H4 (cell line): ENCODE results near the gene CDC42EP1. TPM values are rescaled to one million over a fixed set of nuclear protein-coding genes. Genes with fewer than 3 reads are reported as not detected.
A peak's percentile ranks its signal among the peaks of the same experiment; 100 is the strongest.

Experiments
- DNase-seq: peaks from one replicate; pipeline ENCODE4 v3.0.0-alpha.2; 2015; ENCODE audit warnings: low spot score
- total RNA-seq: library from RNA; depleted of rRNA; stranded (reverse); fragments of >200 nt; shearing (Covaris generic); gene quantifications from 2 replicates; pipeline ENCODE4 v1.2.3, GENCODE V29; 2014

CDC42EP1 gene
- total RNA-seq, 1 experiment from 2014 or later = 9.5 TPM

DNA sequence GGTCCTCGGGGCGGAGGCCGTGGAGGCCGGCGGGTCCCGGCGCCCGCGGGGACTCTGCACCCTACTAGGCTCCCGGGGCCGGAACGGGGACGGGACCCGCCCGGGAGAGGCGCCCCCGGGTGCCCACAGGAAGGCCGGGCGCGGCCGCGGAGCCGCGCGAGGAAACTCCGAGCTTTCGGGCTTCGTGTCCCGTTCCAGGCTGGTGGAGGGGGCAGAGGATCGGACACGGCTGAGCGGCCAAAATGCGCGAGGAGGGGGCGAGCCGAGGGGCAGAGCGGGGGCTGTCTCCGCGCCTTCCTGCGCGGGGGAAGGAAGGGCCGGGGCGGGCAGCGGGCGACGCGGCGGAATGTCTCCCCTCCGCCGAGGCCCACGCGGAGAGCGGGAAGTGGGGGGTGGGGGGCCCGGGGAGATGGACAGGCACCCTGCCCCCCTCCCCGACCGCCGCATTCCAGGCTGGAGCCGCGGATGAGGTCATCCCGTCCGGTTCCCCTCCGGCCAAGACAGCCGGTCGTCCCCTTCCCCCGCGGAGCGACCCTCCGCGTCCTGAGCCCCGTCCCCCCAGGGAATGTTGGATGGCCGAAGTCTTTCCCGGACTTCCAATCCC is 430 bp downstream of the CDC42EP1 start:
- DNase-seq = no peak

DNA sequence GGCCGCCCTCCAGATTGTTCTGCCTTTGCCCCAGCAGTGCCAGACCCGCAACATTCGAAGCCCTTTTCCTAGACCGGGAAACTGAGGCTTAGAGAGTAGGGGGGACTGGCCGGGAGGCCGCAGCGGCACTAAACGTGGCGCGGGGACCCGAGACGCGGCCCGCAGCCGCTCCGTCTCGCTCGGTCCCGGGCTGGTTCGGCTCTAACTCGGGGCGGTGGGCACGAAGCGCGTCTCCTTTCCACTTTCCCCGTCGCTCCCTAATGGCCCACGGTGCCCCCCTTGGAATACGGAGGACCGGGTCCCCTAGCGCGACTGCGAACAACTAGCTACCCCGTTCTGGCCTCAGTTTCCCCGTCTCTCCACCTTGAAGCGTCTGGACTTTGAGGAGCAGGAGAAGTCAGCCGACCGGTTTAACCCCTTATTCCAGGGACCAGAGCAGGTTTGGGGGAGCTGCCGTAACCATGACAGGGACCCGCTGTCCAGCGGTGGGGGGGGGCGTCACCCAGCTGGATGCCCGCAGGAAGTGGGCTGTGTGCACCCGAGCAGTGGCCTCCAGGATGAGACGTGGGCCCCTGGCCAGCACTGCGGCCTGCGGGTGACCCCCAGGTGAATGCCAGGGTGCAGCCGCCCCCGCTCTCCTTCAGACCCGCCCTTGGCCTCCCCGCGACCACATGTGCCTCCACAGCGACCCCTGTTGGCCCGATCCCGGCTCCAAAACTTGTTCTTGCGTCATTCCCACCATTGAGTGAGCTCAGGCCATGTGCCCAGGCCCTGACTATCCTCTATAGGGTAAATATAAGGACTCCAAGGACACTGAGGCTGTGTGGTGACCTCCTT is 1.1 kb downstream of the CDC42EP1 start:
- DNase-seq = peak; percentile 72

DNA sequence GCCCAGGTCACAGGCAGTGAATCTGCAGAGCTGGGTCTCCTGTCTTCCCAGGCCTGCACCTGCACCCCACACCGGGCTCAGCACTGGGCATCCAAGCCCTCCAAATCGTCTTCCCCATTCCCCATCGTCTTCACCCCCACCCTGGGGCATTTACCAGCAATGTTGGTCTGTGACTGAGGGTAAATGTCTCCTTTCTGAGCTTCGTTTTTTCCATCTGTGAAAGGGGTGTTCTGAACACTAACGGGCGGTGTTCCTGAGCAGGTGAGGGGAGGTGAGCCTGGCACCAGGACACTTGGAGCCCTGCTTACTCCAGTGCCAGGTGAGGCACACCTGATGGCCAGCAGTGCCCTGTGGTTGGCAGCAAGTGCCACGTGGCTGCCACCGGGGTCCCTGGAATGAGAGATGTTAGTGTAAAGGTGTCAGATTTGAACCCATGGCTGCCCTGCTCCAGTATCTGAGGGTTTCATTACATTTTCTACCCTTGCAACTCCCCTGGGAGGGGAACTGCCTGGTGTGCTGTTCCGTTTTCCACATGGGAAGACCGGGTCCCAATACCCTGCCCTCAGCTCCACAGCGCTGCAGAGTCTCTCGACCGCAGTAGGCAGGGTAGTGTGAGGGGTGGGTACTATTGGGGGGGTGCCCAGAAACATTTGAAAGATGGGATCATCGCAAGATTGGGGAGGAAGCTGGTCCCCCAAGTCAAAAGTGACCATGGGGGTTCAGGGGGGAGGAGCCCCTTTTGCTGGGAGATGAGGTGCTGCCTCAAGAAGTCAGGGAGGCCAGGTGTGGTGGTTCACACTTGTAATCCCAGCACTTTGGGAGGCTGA is 2.0 kb downstream of the CDC42EP1 start:
- DNase-seq = no peak

DNA sequence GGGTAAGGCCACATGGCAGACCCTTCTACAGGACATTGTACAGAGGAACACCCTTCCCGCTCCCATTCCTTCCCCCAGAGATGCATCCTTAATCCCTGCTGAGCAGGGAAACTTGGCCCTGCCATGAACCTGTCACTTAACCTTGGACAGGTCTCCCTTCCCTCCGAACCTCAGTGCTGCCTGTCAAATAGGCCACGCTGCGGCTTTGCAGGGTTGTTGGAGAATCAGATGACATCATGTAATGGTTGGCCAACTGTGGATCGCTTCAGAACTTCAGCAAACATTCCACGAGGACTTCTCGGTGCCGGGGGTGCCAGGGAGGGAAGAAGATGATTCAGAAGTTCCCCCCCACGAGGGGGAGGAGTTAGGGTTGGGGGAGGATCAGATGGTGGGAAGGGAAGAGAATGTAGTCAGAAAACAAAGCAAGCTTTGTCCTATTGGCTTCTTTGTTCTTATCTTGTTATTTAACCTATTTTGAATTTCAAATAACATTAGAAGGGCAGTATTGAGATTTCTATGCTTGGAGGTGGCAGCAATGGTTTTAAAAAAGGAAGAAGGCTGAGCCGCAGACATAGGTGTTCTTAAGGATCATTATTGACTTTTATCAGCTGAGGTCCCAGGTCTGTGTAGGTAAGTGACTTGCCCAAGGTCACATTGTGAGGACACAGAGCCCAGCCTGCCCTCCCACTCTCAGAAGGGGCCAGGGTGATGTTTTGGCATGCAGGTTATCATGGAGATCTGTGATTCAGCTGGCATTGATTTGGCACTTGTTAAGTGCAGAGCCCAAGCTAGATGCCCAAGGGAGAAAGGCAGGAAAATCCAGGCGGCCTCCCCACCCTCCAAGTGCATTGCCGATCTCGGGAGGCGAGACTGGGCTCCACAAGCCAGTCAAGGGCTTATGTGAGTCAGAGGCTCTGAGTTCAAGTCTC is 3.1 kb downstream of the CDC42EP1 start:
- peak; percentile 65 for DNase-seq

DNA sequence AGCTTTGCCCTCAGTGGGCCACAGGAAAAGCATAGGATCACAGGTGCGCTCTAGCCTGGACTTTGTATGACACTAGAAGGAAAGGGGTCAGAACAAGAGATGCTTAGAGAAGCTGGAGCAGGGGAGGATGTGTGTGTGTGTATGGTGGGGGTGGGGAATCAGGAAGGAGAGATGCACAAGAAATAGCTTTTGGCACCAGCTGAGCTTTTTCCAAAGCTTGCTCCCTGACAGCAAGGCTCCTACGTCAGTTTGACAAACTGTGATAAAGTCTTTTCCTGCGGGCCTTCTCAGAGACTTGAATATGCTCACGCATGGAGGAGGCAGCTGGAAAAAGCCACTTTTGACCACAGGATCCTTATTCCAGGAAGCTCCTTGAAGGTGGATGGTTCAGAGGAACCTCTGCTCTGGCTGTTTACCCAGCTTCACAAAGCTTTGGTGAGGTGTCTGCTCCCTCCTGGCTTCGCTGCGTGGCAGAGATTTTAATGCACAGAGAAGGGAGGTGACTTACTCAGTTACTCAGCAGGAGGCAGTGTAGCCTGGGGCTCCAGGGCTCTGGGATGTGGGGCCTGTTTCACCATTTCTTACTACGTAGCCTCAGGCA is 3.9 kb downstream of the CDC42EP1 start:
- no peak for DNase-seq

DNA sequence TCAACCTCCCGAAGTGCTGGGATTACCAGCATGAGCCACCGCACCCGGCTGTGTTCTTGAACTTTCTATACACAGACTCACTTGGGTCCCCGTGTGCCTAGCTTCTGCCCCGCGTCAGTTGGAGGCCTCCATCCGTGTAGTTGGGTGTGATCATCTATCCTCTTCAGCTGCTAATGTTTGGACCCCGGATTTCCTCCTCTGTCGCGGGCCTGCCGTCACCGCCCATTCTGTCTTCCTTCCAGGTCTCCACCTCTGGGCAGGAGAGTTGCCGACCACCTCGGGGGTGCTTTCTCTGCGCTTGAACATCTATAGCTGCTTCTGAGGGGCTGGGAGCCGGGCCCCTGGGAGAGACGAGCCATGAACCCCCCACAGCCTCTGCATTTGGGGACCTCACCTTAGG is 5.5 kb downstream of the CDC42EP1 start:
- no peak for DNase-seq

DNA sequence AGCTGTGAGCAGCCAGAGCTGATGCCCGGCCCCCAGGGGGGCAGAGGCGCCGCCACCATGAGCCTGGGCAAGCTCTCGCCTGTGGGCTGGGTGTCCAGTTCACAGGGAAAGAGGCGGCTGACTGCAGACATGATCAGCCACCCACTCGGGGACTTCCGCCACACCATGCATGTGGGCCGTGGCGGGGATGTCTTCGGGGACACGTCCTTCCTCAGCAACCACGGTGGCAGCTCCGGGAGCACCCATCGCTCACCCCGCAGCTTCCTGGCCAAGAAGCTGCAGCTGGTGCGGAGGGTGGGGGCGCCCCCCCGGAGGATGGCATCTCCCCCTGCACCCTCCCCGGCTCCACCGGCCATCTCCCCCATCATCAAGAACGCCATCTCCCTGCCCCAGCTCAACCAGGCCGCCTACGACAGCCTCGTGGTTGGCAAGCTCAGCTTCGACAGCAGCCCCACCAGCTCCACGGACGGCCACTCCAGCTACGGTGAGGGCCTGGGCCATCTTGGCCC is 6.1 kb downstream of the CDC42EP1 start:
- DNase-seq = no peak

DNA sequence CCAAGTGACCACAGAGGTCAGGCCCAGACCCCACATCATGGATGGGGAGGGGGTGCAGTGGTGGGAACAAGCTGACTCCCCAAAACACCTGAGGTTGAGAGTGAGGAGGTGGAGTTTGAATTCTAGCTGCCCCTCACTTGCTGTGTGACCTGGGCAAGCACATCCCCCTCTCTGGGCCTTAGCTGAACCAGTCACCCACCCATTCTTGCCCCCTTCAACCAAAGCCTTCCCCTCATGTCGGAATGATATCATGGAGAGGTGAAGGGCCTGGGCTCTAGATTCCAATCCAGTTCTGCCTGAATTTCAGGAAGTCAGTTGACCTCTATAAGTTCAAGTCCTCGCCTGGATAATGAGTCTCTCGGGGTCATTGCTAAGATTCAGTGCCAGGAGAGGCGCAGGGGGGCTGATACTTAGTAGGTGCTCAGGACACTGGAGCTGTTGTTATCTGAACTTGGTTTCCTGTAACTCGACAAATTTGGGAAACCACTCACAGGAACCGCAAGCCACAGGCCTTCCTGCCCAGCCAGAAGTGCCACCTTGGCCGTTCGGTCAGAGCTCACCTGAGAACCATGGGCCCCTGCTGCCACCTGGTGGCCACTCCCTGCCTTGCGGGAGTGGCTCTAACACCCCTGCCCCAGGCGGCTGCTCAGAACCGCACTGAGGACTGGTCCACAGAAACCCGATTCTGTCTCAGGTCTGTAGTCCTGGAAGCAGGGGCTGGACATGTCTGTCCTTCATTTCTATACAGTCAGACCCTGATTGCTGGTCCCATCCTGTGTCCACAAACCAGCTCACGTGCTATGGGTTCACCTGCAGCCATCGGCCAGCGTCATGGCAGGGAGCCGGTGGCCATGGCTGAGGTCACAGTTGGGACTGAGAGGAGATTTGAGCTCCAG is 6.9 kb downstream of the CDC42EP1 start:
- DNase-seq = peak; percentile 53

DNA sequence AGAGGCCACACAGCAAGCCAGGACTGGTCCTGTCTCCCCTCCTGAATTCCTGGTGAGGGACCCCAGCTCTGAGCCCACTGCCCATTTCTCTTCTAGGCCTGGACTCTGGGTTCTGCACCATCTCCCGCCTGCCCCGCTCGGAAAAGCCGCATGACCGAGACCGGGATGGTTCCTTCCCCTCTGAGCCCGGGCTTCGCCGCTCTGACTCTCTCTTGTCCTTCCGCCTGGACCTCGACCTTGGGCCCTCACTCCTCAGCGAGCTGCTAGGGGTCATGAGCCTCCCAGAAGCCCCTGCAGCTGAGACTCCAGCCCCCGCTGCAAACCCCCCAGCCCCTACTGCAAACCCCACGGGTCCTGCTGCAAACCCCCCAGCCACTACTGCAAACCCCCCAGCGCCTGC is 7.7 kb downstream of the CDC42EP1 start:
- no peak for DNase-seq

DNA sequence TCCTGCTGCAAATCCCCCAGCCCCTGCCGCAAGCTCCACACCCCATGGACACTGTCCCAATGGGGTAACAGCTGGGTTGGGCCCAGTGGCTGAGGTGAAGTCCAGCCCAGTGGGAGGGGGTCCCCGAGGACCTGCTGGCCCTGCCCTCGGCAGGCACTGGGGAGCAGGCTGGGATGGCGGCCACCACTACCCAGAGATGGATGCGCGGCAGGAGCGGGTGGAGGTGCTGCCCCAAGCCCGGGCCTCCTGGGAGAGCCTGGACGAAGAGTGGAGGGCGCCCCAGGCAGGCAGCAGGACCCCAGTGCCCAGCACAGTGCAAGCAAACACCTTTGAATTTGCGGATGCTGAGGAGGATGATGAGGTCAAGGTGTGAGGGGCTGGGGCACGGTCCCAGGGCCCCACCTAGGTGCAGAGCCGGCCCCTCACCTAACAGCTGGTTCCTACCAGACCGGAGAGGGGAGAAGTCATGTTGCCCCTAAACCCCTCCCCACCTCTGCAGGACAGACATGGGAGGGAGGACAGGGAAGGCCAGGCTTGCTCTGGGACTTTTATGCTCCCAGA is 8.2 kb downstream of the CDC42EP1 start:
- no peak for DNase-seq

DNA sequence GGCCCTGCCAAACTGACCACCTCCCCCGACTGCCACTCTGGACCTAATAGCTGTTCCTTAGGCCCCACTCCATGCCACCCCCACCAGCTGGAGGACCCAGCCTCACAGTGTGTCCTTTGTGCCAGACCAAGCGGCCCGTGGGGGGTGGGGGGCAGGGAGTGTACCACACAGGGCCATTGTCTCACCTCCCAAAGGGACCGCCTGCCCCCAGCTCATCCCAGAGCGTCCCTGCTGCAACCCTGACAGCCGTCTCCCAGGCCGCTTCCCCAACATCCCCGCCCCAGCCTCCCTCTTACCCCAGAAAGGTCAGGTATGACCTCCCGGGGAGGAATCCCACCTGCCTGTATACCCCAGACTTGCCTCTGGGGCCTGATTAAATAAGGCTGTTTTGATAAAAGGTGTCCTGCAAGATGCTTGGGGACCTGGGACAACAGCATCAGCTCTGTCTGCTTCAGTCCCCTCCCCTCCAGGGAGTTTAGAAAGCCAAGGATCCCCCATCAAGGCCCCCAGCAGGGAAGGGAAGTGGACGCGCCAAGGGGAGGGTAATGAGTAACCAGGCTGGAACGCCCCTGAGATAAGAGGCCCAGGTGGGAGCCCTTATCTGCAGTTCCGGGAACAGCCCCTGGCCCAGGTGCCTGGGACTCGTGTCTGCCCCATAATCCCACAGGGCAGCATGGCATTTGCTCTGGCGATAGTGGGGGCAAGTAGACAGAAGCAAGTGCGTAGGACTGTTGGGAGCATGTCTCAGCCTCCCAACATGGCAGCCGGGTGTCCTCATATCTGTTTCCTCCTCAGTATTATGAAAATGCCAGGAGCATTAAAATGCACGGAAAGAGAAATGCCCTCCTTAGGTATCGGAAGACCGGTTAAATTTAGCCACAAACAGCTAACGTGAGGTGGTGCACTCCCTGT is 9.0 kb downstream of the CDC42EP1 start:
- no peak for DNase-seq

DNA sequence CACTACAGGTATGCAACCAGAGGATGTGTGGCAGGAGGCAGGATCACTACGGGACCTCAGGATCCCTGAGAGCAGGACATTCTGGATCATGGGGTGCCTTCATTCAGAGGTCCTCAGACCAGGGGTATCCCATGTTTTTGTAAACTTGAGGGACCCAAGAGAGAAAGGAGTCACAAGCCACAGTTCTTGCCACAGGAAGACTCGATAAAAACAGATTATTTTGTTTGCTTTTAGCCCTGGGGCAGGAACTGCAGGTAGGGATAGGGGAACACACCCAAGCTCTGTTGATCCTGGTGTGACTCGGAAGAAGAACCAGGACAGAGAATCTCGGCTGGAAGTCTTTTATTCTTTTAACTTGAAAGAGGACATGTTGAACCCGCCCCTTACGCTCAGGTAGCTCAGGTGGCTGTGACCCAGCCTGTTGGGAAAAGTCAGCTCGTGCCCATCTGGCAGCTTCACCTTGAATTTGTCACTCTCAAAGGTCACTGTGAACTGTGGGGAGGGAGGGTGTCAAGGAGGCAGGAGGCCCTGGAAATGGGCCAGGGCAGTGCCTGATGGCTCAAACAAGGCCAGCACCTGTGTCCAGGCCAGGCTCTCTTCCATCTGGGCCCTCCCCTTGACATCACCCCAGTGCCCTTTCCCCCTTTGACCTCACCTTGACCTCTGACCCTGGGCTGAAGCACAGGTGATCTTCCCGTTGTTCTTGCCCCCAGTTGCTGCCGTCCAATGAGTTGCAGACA is 9.8 kb downstream of the CDC42EP1 start:
- DNase-seq = no peak

DNA sequence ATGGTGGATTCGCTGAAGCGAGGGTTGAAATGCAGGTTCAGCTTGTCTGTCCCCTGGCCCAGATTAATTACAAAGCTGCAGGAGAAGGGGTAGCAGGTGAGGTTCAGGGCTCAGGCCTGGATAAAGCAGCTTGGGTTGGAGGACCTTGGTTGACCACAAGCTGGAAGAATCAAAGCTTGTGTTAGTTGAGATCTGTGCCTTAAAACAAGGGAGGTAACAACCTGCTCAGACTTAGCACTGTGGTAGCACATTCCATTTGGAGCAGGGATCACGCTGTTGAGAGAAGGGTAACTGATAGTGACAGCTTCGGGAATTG is 10.3 kb downstream of the CDC42EP1 start:
- DNase-seq = no peak

DNA sequence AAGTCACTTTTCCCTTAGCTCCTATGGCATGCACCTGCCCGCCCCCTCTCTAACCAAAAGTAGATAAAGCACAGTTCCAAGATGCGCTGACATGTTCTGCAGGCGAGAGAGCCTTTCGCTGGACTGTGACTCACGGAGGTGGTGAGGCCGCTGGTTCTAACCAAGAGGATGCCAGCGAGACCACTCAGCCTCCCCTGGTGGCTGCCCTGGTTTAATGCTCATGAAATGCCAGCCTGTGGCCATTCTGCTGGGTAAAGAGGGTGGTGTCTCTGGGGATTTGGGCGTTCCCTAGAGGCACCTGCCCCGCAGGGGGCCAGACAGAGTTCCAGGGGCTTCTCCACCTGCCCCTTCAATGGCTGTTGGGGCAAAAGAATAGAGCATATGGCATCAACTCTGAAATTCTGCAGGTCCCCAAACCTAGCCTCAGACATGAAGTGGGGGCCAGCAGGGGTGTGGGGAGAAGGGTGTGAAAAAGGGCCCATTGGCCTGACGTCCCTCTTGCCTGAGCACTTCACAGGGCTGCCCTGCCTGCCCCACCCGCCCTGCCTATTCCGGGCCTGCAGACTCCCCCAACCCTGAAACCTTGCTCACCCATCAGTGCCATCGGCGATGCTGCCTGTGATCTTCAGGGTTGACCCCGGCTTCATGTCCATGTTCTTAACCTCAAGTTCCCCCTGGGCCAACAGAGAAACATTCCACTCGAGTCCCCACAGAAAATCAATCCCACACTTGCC is 11.1 kb downstream of the CDC42EP1 start:
- peak; percentile 48 for DNase-seq

DNA sequence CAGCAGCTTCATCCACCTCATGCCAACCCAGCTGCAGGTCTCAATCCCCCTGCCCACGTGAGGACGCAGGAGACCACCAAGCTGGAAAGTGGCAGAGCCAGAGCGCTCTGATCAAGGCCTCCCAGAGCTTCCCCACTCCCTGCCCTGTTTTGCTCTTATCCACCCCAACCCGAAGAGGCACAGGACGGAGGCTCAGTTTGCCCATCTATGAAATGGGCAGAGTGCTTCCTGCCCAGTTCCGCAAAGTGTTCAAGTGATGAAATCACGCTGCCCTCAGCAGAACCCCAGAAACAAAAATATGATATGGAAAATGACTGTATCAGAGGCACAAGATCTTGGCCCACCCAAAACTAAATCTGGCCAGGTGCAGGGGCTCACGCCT is 11.7 kb downstream of the CDC42EP1 start:
- DNase-seq = no peak

DNA sequence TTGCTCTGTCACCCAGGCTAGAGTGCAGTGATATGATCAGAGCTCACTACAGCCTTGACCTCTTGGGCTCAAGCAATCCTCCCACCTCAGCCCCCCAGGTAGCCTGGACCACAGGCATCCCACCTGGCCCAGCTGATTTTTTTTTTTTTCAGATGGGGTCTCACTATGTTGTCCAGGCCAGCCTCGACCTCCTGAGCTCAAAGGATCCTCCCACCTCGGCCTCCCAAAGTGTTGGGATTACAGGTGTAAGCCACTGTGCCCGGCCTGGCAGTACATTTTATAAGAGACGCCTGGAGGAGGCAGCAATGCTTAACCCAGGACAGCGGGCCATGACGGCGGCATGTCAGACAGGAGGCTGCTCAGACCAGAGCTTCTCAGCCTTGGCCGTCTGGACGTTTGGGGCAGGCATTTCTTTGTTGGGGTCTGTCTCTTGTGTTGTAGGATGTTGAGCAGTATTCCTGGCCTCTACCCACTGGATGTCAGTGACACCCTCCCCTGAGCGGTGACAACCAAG is 15.3 kb downstream of the CDC42EP1 start:
- no peak for DNase-seq

DNA sequence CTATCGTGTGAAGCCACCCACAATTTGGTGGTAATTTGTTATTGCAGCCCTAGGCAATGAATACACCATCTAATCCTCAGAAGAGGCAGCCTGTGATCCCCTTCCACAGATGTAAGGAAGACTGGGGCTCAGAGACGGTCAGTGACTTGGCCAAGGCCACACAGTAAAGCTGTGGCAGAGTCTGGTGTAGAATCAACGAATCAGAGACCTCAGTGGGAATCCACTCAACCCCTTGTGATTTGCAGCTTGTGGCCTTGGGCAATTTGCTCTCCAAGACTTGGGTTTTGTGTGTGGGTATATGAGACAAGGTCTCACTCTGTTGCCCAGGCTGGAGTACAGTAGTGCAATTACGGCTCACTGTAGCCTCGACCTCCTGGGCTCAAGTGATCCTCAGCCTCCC is 17.7 kb downstream of the CDC42EP1 start:
- DNase-seq = no peak
